GM18517 (cell line): ENCODE measurements around the gene PSMB5.

Experiments used
- ATAC-seq: cut with Tn5 transposase; IDR thresholded peaks from one replicate; pipeline ENCODE4 v1.9.1; 2021; ENCODE audit warnings: mild to moderate bottlenecking, moderate library complexity; ENCODE audit not compliant: unreplicated experiment

The PSMB5 gene

GRCh38 chr14:23060536-23061260, 26.0 kb upstream of the PSMB5 start:
- ATAC-seq: no peak

GRCh38 chr14:23058654-23059504, 24.2 kb upstream of the PSMB5 start:
- no peak for ATAC-seq

- peak; percentile 71 for ATAC-seq
Measured at GRCh38 chr14:23057757-23058653, 23.3 kb upstream of the PSMB5 start.

DNA sequence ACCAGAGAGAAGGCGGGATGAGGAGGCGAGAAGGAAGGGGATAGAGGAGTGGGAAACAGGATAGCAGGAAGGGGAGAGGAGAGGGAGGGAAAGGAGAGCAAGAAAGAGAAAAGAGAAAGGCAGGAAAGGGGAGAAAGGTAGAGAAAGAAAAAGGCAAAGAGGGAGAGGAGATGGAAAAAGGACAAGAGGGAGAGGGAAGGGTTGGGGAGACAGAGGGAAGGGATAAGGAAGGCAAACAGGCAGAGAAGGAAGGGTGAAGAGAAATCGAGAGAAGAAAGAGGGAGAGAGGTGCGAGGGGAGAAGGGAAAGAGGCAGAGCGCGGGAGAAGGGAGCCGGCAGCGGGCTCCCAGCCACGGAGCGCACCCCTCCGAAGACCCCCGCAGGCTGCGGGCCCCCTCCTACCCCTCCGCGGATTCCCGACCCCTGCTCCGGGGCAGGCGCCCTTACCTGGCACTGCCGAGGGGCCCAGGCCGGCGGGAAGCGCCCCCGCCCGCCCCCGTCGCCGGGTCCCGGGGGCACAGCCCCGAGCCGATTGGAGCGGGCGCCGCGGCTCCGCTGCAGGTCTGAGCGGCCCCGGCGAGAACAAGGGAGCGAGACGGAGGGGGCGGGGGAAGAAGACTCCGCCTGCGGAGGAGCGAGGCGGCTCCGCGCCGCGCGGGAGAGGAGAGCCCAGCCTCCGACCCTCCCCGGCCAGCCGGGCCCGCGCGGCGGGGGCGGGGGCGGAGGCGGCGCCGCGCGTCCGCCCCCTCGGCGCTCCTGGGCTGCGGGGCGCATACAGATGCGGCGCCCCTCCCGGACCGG, 22.5 kb upstream of the PSMB5 start, which contains the start of gene CDH24:
CDH24 (minus strand) TSS at position 565 of the 801 bp plus-strand sequence. CDS start 1,787 bp downstream, outside the sequence.
- ATAC-seq: no peak

DNA sequence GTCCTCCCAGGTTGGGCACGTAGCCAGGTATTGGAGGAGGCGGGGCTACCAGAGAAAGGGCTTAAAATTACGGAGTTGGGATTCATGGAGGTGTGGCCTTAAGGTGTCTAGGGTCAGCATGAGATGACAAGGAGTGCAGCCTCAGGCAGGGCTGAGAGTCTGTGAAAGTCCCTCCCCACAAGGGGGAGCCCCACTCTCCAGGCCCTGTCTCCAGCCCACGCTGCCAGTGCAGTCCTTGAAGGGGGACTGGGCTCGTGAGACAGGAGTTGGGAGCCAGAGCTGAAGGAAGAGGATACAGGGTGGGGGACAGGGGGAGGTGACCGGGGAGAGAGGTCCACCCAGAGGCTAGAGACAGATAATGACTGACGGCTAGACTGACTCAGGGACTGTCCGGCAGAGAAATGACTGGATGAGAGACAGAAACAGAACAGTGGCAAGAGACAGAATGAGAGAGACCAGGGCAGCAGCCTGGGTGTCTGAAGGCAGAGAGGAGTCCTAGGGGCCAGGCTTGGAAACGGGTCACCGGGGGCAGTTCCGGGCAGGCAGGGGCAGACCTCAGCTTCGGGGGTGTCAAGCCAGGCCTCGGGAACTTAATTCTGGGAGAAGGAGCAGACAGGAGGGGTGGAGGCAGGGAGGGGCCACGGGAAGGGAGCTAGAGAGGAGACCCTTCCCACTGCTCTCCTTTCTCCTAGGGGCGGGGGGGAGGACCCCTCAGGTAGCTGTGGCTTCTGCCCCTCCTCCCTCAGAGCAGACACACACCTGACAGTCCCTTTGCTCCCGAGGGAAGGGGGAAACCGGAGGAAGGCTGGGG, 21.6 kb upstream of the PSMB5 start:
- ATAC-seq: peak; percentile 41

DNA sequence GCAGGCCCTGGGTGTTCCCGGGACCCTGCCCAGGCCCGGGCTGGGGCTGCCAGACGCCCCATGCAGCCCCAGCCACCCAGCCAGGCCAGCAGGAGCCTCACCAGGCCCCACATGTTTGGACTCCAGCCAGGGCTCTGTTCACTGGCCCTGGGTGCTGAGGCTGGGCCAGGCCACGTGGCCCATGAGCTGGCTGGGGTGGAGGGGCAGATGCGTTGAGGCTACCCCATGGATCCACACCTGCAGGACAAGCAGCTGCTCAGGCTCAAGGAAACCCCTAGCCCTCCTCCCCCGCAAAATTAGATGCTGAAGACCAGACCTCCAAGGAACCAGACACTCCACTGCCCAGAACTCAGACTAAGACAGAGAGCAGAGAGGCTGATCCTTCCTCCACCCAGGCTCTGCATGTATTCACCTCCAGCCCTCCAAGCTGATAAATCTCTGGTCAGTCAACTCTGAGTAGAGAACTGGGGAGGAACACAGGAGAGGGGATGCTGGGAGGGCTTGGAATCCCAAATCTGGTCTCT, 21.0 kb upstream of the PSMB5 start:
- ATAC-seq: no peak

DNA sequence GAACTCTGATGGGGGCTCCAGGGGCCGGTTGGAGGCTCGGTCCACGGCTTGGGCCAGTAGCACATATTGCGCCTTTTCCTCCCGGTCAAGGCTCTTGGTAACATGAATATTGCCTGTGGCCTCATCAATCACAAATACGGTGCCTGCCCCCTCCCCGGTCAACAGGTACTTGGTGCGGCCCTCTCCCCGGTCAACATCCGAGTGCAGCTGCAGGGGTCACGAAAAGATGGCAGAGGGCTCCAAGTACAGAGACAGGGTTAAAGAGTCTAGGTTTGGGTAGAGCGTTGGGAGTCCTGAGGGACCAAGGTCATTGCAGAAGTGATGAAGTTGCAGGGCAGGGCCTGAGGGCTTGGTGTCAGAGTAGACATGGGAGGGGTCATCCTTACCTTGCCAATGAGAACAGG, 20.4 kb upstream of the PSMB5 start:
- ATAC-seq: no peak

DNA sequence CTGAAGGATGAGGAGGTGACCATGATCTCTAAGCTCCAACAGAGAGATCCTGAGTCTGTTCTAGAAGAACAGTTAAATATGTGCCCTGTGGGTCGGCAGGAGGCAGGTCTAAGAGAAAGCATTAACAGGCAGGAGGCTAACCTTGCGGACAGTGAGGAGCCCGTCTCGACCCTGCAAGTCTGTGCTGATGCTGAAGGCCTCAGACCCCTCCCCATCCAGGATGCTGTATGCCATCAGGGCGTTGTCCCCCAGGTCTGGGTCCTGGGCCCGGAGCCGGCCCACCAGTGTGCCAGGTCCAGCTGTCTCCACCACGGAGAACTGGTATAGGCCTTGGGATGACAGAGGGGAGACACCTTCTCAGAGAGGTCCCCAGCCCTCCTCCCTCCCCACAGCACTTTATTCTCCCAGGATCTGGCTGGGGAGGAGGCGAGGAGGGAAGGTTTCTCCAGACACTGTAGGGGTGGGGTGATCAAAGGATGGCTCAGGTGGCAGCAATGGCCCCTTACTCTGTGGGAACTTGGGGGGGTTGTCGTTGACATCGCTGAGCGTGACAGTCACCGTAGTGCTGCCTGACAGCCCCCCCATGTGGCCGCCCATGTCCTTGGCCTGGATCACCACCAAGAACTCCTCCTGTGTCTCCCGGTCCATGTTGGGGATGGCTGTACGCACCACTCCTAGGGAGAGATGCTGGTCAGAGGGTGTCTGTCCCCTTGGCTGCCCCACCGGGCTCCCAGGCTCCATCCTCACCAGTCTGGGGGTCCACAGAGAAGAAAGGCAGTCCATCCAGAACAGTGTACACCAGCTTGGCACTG, 19.5 kb upstream of the PSMB5 start:
- ATAC-seq: no peak

GRCh38 chr14:23053426-23053825, 18.7 kb upstream of the PSMB5 start:
- ATAC-seq: no peak

DNA sequence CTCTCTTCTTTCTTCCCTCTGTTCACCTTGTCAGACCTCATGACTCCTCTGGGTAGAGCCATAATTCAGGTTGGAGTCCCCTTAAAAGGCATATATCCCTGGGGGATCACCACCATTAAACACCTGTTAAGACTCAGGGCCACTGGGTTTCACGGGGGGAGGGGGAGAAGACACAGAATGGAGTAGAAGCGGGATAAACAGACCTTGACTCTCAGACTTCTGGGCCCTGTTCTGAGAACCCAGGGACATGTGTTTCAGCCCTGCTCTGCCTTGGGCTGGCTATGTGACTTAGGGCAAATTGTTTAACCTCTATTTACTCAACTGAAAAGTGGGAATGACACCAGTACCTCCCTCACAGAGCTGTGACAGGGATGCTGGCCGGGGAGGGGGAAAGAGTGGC, 18.0 kb upstream of the PSMB5 start:
- ATAC-seq: no peak

DNA sequence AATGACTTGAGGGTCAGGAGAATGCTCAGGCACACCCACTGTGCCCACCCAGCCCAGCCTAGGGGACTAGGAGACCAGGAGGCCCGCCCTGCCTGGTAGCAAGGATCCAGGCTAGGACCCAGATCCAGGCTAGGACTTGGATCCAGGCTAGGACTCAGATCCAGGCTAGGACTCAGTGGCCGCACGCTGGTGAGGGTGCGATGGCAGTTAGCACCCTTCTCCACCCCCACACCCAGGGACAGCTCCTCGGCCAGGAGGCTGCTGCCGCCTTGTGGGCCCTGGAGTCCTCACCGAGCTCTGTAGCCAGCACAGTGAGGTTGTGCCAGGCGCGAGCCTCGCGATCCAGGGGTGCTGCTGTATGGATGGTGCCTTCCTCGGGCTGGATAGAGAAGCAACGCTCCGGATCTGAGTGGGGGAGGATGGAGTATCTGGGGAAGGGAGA, 17.5 kb upstream of the PSMB5 start:
- ATAC-seq: no peak

GRCh38 chr14:23051141-23052057, 16.7 kb upstream of the PSMB5 start:
- no peak for ATAC-seq

DNA sequence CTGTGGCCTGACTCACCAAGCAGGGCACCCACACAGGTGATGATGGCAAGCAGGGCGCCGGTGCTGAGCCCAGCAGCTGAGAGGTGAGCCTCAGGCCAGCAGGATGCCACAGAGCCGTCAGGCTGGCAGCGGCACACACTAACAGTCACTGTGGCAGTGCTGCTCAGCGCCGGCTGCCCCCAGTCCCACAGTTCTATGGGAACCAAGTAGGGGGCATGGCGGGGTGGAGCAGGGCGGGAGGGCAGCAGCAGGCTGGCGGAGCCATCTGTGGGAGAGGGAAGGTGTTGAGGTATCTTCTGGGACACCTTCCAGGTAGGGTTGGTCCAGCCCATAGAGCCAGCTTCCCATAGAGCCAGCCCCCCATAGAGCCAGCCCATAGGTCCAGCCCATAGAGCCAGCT, 14.3 kb upstream of the PSMB5 start:
- no peak for ATAC-seq

DNA sequence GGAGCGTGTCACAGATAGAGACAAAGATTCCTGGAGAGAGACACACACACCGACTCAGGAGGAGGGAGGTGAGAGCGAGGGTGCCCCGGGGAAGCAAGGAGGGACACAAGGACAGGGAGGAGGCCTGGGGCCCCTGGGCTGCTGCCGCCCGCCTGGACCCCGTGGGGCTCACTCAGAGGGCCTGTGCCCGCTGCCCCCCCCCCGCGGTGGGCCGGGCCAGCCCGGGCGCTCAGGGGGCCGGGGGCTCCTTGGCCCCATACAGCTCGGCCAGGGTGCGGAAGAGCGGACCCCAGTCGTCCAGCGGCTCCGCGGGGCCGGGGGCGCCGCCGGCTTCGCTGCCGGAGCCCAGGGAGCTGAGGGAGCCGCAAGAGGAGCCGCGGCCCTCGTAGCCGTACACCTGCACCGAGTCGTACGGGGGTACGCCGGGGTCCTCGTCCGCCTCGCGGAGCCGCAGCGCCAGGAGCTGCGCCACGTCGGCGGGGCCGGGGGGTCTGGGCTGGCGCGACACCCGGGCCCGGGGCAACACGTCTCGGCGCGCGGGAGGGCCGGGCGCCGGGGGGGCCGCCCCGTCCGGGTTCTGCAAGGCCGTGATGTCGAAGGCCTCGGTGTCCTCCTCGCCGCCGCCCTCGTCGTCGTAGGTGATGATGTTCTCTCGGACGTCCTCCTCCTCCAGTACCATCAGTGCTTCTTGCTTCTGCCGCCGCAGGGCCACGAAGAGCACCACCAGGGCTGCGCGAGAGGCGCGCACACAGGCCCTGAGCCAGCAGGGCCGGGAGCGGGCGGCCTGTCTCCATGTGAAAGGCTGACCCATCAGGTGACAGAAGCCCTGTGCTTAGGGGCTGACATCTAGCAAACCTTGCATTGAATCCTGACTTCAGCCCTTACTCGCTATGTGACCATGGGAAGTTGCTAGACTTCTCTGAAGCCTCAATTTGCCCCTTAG, 13.3 kb upstream of the PSMB5 start:
- no peak for ATAC-seq

DNA sequence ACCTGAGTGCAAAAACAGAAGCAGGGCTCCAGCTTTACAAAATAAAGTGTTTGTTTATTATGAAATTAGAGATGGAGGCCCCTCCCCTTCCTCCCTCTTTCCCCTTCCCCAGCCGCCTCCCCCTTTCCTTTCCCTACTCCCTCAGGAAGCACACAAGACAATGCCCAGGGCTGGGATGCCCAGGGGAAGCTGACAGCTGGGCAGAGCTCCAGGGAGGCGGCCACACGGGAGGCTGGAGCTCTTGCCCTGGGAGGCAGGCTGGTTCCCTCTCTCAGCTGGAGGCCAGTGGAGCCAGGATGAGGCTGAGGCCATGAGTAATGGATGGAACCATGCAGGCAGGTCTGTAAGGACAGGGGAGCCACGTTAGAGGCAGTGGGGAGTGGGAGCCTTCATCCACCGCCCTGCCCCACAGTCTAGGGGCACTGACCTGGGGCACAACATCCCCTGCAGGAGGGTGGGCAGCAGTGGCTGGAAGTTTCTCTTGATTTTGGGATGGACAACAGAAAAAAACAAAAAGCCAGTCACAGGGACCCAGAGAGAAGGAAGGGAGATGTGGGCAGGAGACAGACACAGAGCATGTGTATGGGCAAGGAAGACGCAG, 12.4 kb upstream of the PSMB5 start:
- ATAC-seq: no peak
